ENCODE data around the gene EMID1. TPM values are rescaled to one million over a fixed set of nuclear protein-coding genes. Genes with fewer than 3 reads are reported as not detected.

EMID1 gene
- total and polyA plus RNA-seq, 2 experiments from 2014 or later, result 11.5 to 15.0 TPM

GRCh38 chr22:29201782-29202181 is 3.9 kb upstream of the EMID1 start:
- DNase-seq (ENCODE audit: low spot score), result no peak
- Histone ChIP-seq H3K4me3 (no peak overlapping the region), H3K27me3 (no peaks in the 10 kb centered on the region), H3K9me2 (replicated peaks; ENCODE audit: insufficient read depth) (no peaks in the 10 kb centered on the region), H4K20me1 (ENCODE audit: insufficient read depth, poor library complexity, severe bottlenecking) (no peaks in the 10 kb centered on the region), H3K79me2 (no peaks in the 10 kb centered on the region), H2AFZ (no peak overlapping the region), H3K9me3 (ENCODE audit: low read depth) (no peaks in the 10 kb centered on the region), H3K27ac (peak overlapping the region; percentile 31), H3K36me3 (replicated peaks; ENCODE audit: insufficient read depth, low read depth) (no peaks in the 10 kb centered on the region), H3K4me1 (ENCODE audit: insufficient read depth) (peaks cover 9% of the 10 kb centered on the region), H3K4me2 (no peak overlapping the region)
- 86% methylated on average over 7 of the region's 7 CpGs for WGBS (ENCODE audit: low lambda C conversion rate, missing lambda C conversion rate)
- TF ChIP-seq EZH2 (IDR thresholded peaks at IDR 0.05; ENCODE audit: borderline replicate concordance) (no peak), EZH2phosphoT487 (IDR thresholded peaks at IDR 0.05; ENCODE audit: low read depth, severe bottlenecking, unreplicated experiment) (no peak), CTCF (IDR thresholded peaks at IDR 0.05; ENCODE audit: poor library complexity) (no peak)

GRCh38 chr22:29202212-29203192 is 3.2 kb upstream of the EMID1 start:
- Histone ChIP-seq H3K4me3 (no peak overlapping the region), H4K20me1 (ENCODE audit: insufficient read depth, poor library complexity, severe bottlenecking) (no peaks in the 10 kb centered on the region), H3K4me1 (ENCODE audit: insufficient read depth) (peaks cover 9% of the 10 kb centered on the region), H3K4me2 (no peak overlapping the region), H2AFZ (no peak overlapping the region), H3K9me2 (replicated peaks; ENCODE audit: insufficient read depth) (no peaks in the 10 kb centered on the region), H3K79me2 (no peaks in the 10 kb centered on the region), H3K27me3 (no peaks in the 10 kb centered on the region), H3K9me3 (ENCODE audit: low read depth) (no peaks in the 10 kb centered on the region), H3K27ac (peak overlapping the region; percentile 50), H3K36me3 (replicated peaks; ENCODE audit: insufficient read depth, low read depth) (no peaks in the 10 kb centered on the region)
- no peak for TF ChIP-seq EZH2 (IDR thresholded peaks at IDR 0.05; ENCODE audit: borderline replicate concordance)
- peak; percentile 42 for TF ChIP-seq CTCF (IDR thresholded peaks at IDR 0.05; ENCODE audit: poor library complexity)
- DNase-seq (ENCODE audit: low spot score), result no peak
- 55% methylated on average over 23 of the region's 24 CpGs for WGBS (ENCODE audit: low lambda C conversion rate, missing lambda C conversion rate)

GRCh38 chr22:29203488-29204454 is 1.9 kb upstream of the EMID1 start:
- no peak overlapping the region for H3K4me2 ChIP-seq
- no peak overlapping the region for H2AFZ ChIP-seq
- DNase-seq (ENCODE audit: low spot score), result no peak
- no peak overlapping the region for H3K4me3 ChIP-seq
- no peaks in the 10 kb centered on the region for H3K79me2 ChIP-seq
- no peak for TF ChIP-seq CTCF (IDR thresholded peaks at IDR 0.05; ENCODE audit: poor library complexity)
- TF ChIP-seq EZH2phosphoT487 (IDR thresholded peaks at IDR 0.05; ENCODE audit: low read depth, severe bottlenecking, unreplicated experiment), result no peak
- TF ChIP-seq EZH2 (IDR thresholded peaks at IDR 0.05; ENCODE audit: borderline replicate concordance), result no peak
- 82% methylated on average over 9 of the region's 9 CpGs for WGBS (ENCODE audit: low lambda C conversion rate, missing lambda C conversion rate)
- no peaks in the 10 kb centered on the region for H3K27me3 ChIP-seq
- H3K9me2 ChIP-seq (replicated peaks; ENCODE audit: insufficient read depth), result no peaks in the 10 kb centered on the region
- H3K36me3 ChIP-seq (replicated peaks; ENCODE audit: insufficient read depth, low read depth), result no peaks in the 10 kb centered on the region
- H3K4me1 ChIP-seq (ENCODE audit: insufficient read depth), result peaks cover 9% of the 10 kb centered on the region
- no peaks in the 10 kb centered on the region for H3K9me3 ChIP-seq (ENCODE audit: low read depth)
- H3K27ac ChIP-seq, result no peak overlapping the region
- no peaks in the 10 kb centered on the region for H4K20me1 ChIP-seq (ENCODE audit: insufficient read depth, poor library complexity, severe bottlenecking)

Measured in hepatocyte (in vitro differentiated cells).